Measurements from ENCODE around the gene CES4A. TPM values are rescaled to one million over a fixed set of nuclear protein-coding genes. Genes with fewer than 3 reads are reported as not detected.

Gene CES4A
- total RNA-seq, 1 experiment from 2014 or later, result 0.15 TPM

DNA sequence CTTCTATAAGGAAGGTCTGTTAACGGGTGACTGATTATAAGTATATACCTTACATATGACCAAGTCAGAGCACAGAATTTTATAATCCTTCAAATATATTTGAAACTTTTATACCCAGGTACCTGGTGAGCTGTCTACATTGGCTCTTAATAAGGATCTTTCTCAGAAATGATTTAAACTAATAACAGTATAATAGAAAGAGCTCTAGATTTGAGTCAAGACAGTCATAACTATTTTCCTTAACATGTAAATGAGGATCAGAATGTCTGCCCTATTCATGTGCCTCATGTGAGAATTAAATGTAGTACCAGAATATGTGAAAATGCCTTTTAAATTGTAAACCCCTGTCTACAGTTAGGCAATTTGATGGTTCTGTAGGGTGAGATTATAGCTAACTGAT is 55.0 kb downstream of the CES4A start:
- intact Hi-C loops (cut with micrococcal nuclease; ENCODE audit: unreplicated experiment), result no loop called here
- no TSS peak for BruUV-seq (replicated peaks)
- POLR2A ChIA-PET (ENCODE audit: low non-redundant PET), result no interaction called here
- H3K27me3 ChIP-seq (replicated peaks; ENCODE audit: insufficient read depth, low read depth, low read length, poor library complexity), result no peaks in the 10 kb centered on the region
- H3K4me1 ChIP-seq (ENCODE audit: insufficient read depth, low read length, poor library complexity, severe bottlenecking), result peaks cover 3% of the 10 kb centered on the region
- no peak for TF ChIP-seq EZH2 (IDR thresholded peaks at IDR 0.05; ENCODE audit: borderline replicate concordance, low read depth, low read length, poor library complexity, severe bottlenecking)
- TF ChIP-seq, protein P1, sequence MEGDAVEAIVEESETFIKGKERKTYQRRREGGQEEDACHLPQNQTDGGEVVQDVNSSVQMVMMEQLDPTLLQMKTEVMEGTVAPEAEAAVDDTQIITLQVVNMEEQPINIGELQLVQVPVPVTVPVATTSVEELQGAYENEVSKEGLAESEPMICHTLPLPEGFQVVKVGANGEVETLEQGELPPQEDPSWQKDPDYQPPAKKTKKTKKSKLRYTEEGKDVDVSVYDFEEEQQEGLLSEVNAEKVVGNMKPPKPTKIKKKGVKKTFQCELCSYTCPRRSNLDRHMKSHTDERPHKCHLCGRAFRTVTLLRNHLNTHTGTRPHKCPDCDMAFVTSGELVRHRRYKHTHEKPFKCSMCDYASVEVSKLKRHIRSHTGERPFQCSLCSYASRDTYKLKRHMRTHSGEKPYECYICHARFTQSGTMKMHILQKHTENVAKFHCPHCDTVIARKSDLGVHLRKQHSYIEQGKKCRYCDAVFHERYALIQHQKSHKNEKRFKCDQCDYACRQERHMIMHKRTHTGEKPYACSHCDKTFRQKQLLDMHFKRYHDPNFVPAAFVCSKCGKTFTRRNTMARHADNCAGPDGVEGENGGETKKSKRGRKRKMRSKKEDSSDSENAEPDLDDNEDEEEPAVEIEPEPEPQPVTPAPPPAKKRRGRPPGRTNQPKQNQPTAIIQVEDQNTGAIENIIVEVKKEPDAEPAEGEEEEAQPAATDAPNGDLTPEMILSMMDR (conservative IDR thresholded peaks at IDR 0.05; ENCODE audit: low read depth, low read length), result no peak
- no peak for DNase-seq (ENCODE audit: low spot score)
- H3K36me3 ChIP-seq (ENCODE audit: insufficient read depth, low read length, poor library complexity, severe bottlenecking), result peaks cover 39% of the 10 kb centered on the region
- H3K9me3 ChIP-seq (ENCODE audit: low read depth, low read length, poor library complexity, severe bottlenecking), result no peaks in the 10 kb centered on the region
- H3K4me3 ChIP-seq (ENCODE audit: low read depth, low read length, poor library complexity, severe bottlenecking), result no peak overlapping the region
- CTCF ChIA-PET, result interaction anchor here (1.4 kb wide), 1 partner anchor 25 kb away, joined by 4 read pairs; no protein-coding TSS in a partner anchor
- H3K27ac ChIP-seq (ENCODE audit: low read depth, low read length, poor library complexity, severe bottlenecking), result no peak overlapping the region

DNA sequence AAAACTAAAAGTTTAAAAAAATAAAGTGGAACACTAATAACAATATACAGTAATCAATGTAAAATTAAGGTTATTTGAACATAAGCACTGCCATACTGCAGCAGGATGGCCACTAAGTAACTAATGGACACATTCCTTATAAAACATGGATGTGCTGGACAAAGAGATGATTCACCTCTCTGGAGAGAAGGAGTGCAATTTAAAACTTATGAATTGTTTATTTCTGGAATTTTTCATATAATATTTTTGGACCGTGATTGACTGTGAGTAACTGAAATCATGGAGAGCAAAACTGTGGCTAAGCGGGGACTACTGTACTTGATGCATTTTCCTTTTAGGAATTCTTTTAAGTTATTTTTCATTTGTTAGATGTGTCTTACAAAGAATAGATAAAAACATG is 62.4 kb downstream of the CES4A start:
- Histone ChIP-seq H3K4me1 (ENCODE audit: insufficient read depth, low read length, poor library complexity, severe bottlenecking) (no peaks in the 10 kb centered on the region), H3K9me3 (ENCODE audit: low read depth, low read length, poor library complexity, severe bottlenecking) (no peaks in the 10 kb centered on the region), H3K27ac (ENCODE audit: low read depth, low read length, poor library complexity, severe bottlenecking) (no peak overlapping the region), H3K36me3 (ENCODE audit: insufficient read depth, low read length, poor library complexity, severe bottlenecking) (peaks cover 6% of the 10 kb centered on the region), H3K4me3 (ENCODE audit: low read depth, low read length, poor library complexity, severe bottlenecking) (no peak overlapping the region), H3K27me3 (replicated peaks; ENCODE audit: insufficient read depth, low read depth, low read length, poor library complexity) (no peaks in the 10 kb centered on the region)
- no TSS peak for BruUV-seq (replicated peaks)
- no peak for DNase-seq (ENCODE audit: low spot score)
- intact Hi-C loops (cut with micrococcal nuclease; ENCODE audit: unreplicated experiment), result no loop called here
- POLR2A ChIA-PET (ENCODE audit: low non-redundant PET), result no interaction called here
- CTCF ChIA-PET, result no interaction called here
- no peak for TF ChIP-seq EZH2 (IDR thresholded peaks at IDR 0.05; ENCODE audit: borderline replicate concordance, low read depth, low read length, poor library complexity, severe bottlenecking)
- TF ChIP-seq, protein P1 (conservative IDR thresholded peaks at IDR 0.05; ENCODE audit: low read depth, low read length), result no peak

DNA sequence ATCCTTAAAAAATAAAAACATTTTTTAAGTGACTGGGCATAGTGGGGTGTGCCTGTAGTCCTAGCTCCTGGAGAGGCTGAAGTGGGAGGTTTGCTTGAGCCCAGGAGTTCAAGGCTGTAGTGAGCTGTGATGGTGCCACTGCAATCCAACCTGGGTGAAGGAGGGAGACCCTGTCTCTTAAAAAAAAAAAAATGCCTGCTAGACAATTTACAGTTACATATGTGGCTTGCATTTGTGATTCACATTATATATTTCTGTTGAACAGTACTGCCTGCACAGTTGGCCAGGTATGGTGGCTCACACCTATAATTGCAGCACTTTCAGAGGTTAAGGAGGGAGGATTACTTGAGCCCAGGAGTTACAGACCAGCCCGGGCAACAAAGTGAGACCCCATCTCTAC is 64.0 kb downstream of the CES4A start:
- Histone ChIP-seq H3K4me3 (ENCODE audit: low read depth, low read length, poor library complexity, severe bottlenecking) (no peak overlapping the region), H3K36me3 (ENCODE audit: insufficient read depth, low read length, poor library complexity, severe bottlenecking) (peaks cover 6% of the 10 kb centered on the region), H3K4me1 (ENCODE audit: insufficient read depth, low read length, poor library complexity, severe bottlenecking) (no peaks in the 10 kb centered on the region), H3K27me3 (replicated peaks; ENCODE audit: insufficient read depth, low read depth, low read length, poor library complexity) (no peaks in the 10 kb centered on the region), H3K27ac (ENCODE audit: low read depth, low read length, poor library complexity, severe bottlenecking) (no peak overlapping the region), H3K9me3 (ENCODE audit: low read depth, low read length, poor library complexity, severe bottlenecking) (no peaks in the 10 kb centered on the region)
- intact Hi-C loops (cut with micrococcal nuclease; ENCODE audit: unreplicated experiment), result no loop called here
- ChIA-PET CTCF (no interaction called here), POLR2A (ENCODE audit: low non-redundant PET) (no interaction called here)
- TF ChIP-seq EZH2 (IDR thresholded peaks at IDR 0.05; ENCODE audit: borderline replicate concordance, low read depth, low read length, poor library complexity, severe bottlenecking), result no peak
- TF ChIP-seq, protein P1 (conservative IDR thresholded peaks at IDR 0.05; ENCODE audit: low read depth, low read length), result no peak
- no peak for DNase-seq (ENCODE audit: low spot score)
- BruUV-seq (replicated peaks), result no TSS peak
